K562 (cell line): Measurements from ENCODE around the gene TRABD2B. TPM values are rescaled to one million over a fixed set of nuclear protein-coding genes. Genes with fewer than 3 reads are reported as not detected.

ENCODE experiments used
- ATAC-seq: fragments of 200-7000 bp; cut with Tn5 transposase; 3 replicates; pipeline ENCODE4 v1.9.1; 2020; ENCODE audit warnings: moderate library complexity
- BruUV-seq: library from RNA; stranded (reverse); fragments of 400-500 nt; replicated peaks from 2 replicates; lab custom pipeline; 2021; lab: Mats Ljungman, UMichigan
- CTCF ChIA-PET: fragments of 300-600 bp; formaldehyde crosslinking; extraction: SDS; loops from one replicate; lab custom pipeline; 2021; ENCODE audit warnings: low intra/inter-chr PET ratio; lab: Yijun Ruan, JAX
- POLR2A ChIA-PET: fragments of 300-600, 350-650 bp; sonication (Branson Sonifier 250); formaldehyde crosslinking; extraction: SDS; loops from one replicate; lab custom pipeline; 2021; ENCODE audit warnings: antibody characterized with exemption, inconsistent platforms; lab: Yijun Ruan, JAX
- DNase-seq, 4 experiments: peaks; one replicate each; pipeline versions ENCODE4 v3.0.0 to v3.0.0-alpha.2; 2011 to 2018; ENCODE audit warnings: low spot score in 3 of 4, mixed read lengths in 3 of 4; ENCODE audit errors: extremely low read depth in 1 of 4
- FAIRE-seq: peaks from 2 replicates; lab custom pipeline; 2011; peaks lifted over from hg19 to GRCh38; lab: Jason Lieb, UNC
- H2AFZ ChIP-seq: 2 replicates; pipeline ENCODE4 v1.6.0; 2011; ENCODE audit warnings: low read depth, low read length, control low read depth, inconsistent platforms
- H3K27ac ChIP-seq: fragments of 200-600 bp; 3 replicates; pipeline ENCODE4 v1.8.0; 2011; ENCODE audit warnings: low read depth, mild to moderate bottlenecking, control low read depth, inconsistent platforms, low read length, moderate library complexity, mixed read lengths; ENCODE audit errors: extremely low read depth
- H3K27me3 ChIP-seq, 2 experiments: fragments of 300-600 bp in 1 of 2; 2 replicates in 1 of 2; 3 replicates in 1 of 2; pipeline versions ENCODE4 v1.6.0 to v1.8.0; 2011; ENCODE audit warnings: inconsistent platforms in 2 of 2, low read length in 2 of 2, mild to moderate bottlenecking in 1 of 2, mixed read lengths in 1 of 2, moderate library complexity in 1 of 2; ENCODE audit not compliant: control insufficient read depth in 2 of 2, insufficient read depth in 2 of 2
- H3K36me3 ChIP-seq: fragments of 300-600 bp; 3 replicates; pipeline ENCODE4 v1.8.0; 2011; ENCODE audit warnings: mild to moderate bottlenecking, low read length, inconsistent platforms; ENCODE audit not compliant: control insufficient read depth, insufficient read depth
- H3K4me1 ChIP-seq, 2 experiments: fragments of 200-600 bp in 1 of 2; replicated peaks in 1 of 2; 2 replicates in 1 of 2; 3 replicates in 1 of 2; pipeline versions ENCODE4 v1.5.1 to v1.8.0; 2011; ENCODE audit warnings: inconsistent platforms in 2 of 2, low read length in 2 of 2, mild to moderate bottlenecking in 1 of 2, mixed read lengths in 1 of 2, moderate library complexity in 1 of 2; ENCODE audit not compliant: control insufficient read depth in 2 of 2, insufficient read depth in 2 of 2
- H3K4me2 ChIP-seq: 2 replicates; pipeline ENCODE4 v1.6.1; 2011; ENCODE audit warnings: low read length, control low read depth, inconsistent platforms, mixed read lengths; ENCODE audit not compliant: insufficient read depth
- H3K4me3 ChIP-seq: fragments of 200-600 bp; sonication (generic), shearing (Covaris generic); 2 replicates; pipeline ENCODE4 v1.5.1; 2016; ENCODE audit warnings: control low read depth, inconsistent platforms
- H3K79me2 ChIP-seq: fragments of 200-600 bp; 3 replicates; pipeline ENCODE4 v1.8.0; 2011; ENCODE audit warnings: low read length, inconsistent platforms; ENCODE audit not compliant: control insufficient read depth, insufficient read depth
- H3K9ac ChIP-seq, 2 experiments: 2 replicates each; pipeline versions ENCODE4 v1.6.0 to v1.6.1; 2011; ENCODE audit warnings: low read depth in 2 of 2, low read length in 2 of 2, control low read depth in 1 of 2, inconsistent platforms in 1 of 2, mild to moderate bottlenecking in 1 of 2, mixed read lengths in 1 of 2; ENCODE audit not compliant: insufficient read depth in 1 of 2
- H3K9me1 ChIP-seq: one replicate; pipeline ENCODE4 v1.6.0; 2011; ENCODE audit warnings: inconsistent platforms, mild to moderate bottlenecking, low read length, moderate library complexity; ENCODE audit not compliant: control insufficient read depth, insufficient read depth
- H3K9me3 ChIP-seq: replicated peaks from 2 replicates; pipeline ENCODE4 v1.5.1; 2011; ENCODE audit warnings: low read depth, low read length, inconsistent platforms; ENCODE audit not compliant: control insufficient read depth, insufficient read depth
- H4K20me1 ChIP-seq: replicated peaks from 2 replicates; pipeline ENCODE4 v1.6.1; 2011; ENCODE audit warnings: low read length, inconsistent platforms, mixed read lengths; ENCODE audit not compliant: control insufficient read depth, insufficient read depth
- CHD2 ChIP-seq: IDR thresholded peaks from 2 replicates; pipeline ENCODE4 v1.6.1; 2011; ENCODE audit warnings: low read depth, low read length
- E2F1 ChIP-seq: sonication (generic); formaldehyde crosslinking; IDR thresholded peaks from 2 replicates; pipeline ENCODE4 v1.8.1; 2023; ENCODE audit warnings: mild to moderate bottlenecking, missing genetic modification reagents, moderate library complexity
- ERF ChIP-seq: fragments of 450-650 bp; formaldehyde crosslinking; IDR thresholded peaks from 2 replicates; pipeline ENCODE4 v1.4.0; 2020; ENCODE audit warnings: mild to moderate bottlenecking, mixed read lengths
- PRPF4 ChIP-seq: fragments of 200-400 bp; formaldehyde crosslinking; IDR thresholded peaks from one replicate; pipeline ENCODE4 v1.6.1; 2017; ENCODE audit warnings: low read length, low read depth, mild to moderate bottlenecking; ENCODE audit not compliant: insufficient read depth, poor library complexity, severe bottlenecking
- RBM25 ChIP-seq: fragments of 200-400 bp; formaldehyde crosslinking; IDR thresholded peaks from 2 replicates; pipeline ENCODE4 v1.6.1; 2018; ENCODE audit warnings: low read length, low read depth, moderate library complexity; ENCODE audit not compliant: severe bottlenecking
- U2AF1 ChIP-seq: fragments of 200-400 bp; formaldehyde crosslinking; optimal IDR thresholded peaks from 2 replicates; pipeline ENCODE3; 2017; ENCODE audit warnings: mild to moderate bottlenecking, low read depth, low read length, moderate library complexity
- ZBTB17 ChIP-seq: fragments of 450-650 bp; formaldehyde crosslinking; IDR thresholded peaks from 2 replicates; pipeline ENCODE4 v1.4.0; 2020; ENCODE audit warnings: mild to moderate bottlenecking
- ZFP36 ChIP-seq: fragments of 150-350 bp; IDR thresholded peaks from 2 replicates; pipeline ENCODE4 v1.6.1; 2018; ENCODE audit warnings: low read length, low read depth; ENCODE audit not compliant: partially characterized antibody
- ZKSCAN1 ChIP-seq: fragments of 150-350 bp; IDR thresholded peaks from 2 replicates; pipeline ENCODE4 v1.6.1; 2016; ENCODE audit warnings: low read depth, low read length
- ZKSCAN8 ChIP-seq: fragments of 200-800 bp; sonication (Bioruptor generic); IDR thresholded peaks from 2 replicates; pipeline ENCODE4 v1.6.1; 2016; ENCODE audit warnings: missing genetic modification characterization, missing compliant biosample characterization
- ZNF121 ChIP-seq: sonication (generic); formaldehyde crosslinking; conservative IDR thresholded peaks from 2 replicates; pipeline ENCODE4 v1.8.0; 2022; ENCODE audit warnings: missing genetic modification reagents
- ZNF197 ChIP-seq: fragments of 200-800 bp; sonication (Bioruptor generic); IDR thresholded peaks from 2 replicates; pipeline ENCODE4 v1.6.1; 2016; ENCODE audit warnings: low read depth, missing genetic modification characterization, missing compliant biosample characterization
- ZNF239 ChIP-seq: fragments of 250-450 bp; sonication (Bioruptor Pico); IDR thresholded peaks from 2 replicates; pipeline ENCODE4 v1.4.0; 2020; ENCODE audit warnings: mild to moderate bottlenecking
- ZNF277 ChIP-seq: fragments of 250-450 bp; sonication (Bioruptor Pico); IDR thresholded peaks from 2 replicates; pipeline ENCODE4 v1.8.0; 2022; ENCODE audit warnings: inconsistent platforms, mild to moderate bottlenecking, moderate library complexity, borderline replicate concordance
- ZNF57 ChIP-seq: fragments of 450-650 bp; formaldehyde crosslinking; IDR thresholded peaks from 2 replicates; pipeline ENCODE4 v1.4.0; 2020; ENCODE audit warnings: mild to moderate bottlenecking, moderate library complexity
- WGBS: fragments of 100-300 bp; shearing (Covaris generic); methylation state at CpG from one replicate; pipeline ENCODE4 v1.1.6; 2016; ENCODE audit warnings: low coverage, mixed read lengths; ENCODE audit not compliant: insufficient coverage; ENCODE audit errors: missing lambda C conversion rate; 5-methylcytosine and 5-hydroxymethylcytosine counted together
- in situ Hi-C: fragments of 300-500 bp; cut with MboI; formaldehyde crosslinking; loops from 4 replicates; pipeline ENCODE4 v1.15.0; 2018; ENCODE audit warnings: inconsistent platforms, mixed read lengths
- intact Hi-C: fragments of 100-400 bp; cut with micrococcal nuclease; formaldehyde crosslinking; loops from 2 replicates; pipeline ENCODE4 v1.14.2; 2022
- polyA plus RNA-seq, 8 experiments: library from polyadenylated mRNA; depleted of rRNA in 4 of 8; stranded (reverse) in 5 of 8; unstranded in 3 of 8; fragments of >200 nt; fragmentation: Nextera tagmentation in 2 of 8; fragmentation: Illumina TruSeq in 1 of 8; extraction: Ambion mirVana in 2 of 8; extraction: Trizol in 1 of 8; gene quantifications; 2 replicates each; pipeline versions ENCODE4 v1.2.1 to v1.2.3, GENCODE V29; 2011 to 2014; ENCODE audit warnings: inconsistent platforms in 1 of 8, missing spikeins in 1 of 8
- total RNA-seq, 7 experiments: library from RNA; depleted of rRNA in 6 of 7; stranded (reverse); fragments of >200 nt in 6 of 7; fragmentation: Illumina TruSeq in 2 of 7; extraction: Trizol in 2 of 7; gene quantifications; 2 replicates each; pipeline versions ENCODE4 v1.2.1 to v1.2.3, GENCODE V29; 2011 to 2021; ENCODE audit warnings: low replicate concordance in 1 of 7
- TF ChIP-seq, protein P1 (sequence below): fragments of 450-650 bp; IDR thresholded peaks from 2 replicates; pipeline ENCODE4 v1.6.1; 2018; ENCODE audit warnings: mild to moderate bottlenecking, low read depth; ENCODE audit not compliant: partially characterized antibody

TRABD2B gene
- total and polyA plus RNA-seq, 9 of the 15 experiments (the other 6 are each of a cell fraction or from before 2014, with no cell fraction given): not detected

DNA sequence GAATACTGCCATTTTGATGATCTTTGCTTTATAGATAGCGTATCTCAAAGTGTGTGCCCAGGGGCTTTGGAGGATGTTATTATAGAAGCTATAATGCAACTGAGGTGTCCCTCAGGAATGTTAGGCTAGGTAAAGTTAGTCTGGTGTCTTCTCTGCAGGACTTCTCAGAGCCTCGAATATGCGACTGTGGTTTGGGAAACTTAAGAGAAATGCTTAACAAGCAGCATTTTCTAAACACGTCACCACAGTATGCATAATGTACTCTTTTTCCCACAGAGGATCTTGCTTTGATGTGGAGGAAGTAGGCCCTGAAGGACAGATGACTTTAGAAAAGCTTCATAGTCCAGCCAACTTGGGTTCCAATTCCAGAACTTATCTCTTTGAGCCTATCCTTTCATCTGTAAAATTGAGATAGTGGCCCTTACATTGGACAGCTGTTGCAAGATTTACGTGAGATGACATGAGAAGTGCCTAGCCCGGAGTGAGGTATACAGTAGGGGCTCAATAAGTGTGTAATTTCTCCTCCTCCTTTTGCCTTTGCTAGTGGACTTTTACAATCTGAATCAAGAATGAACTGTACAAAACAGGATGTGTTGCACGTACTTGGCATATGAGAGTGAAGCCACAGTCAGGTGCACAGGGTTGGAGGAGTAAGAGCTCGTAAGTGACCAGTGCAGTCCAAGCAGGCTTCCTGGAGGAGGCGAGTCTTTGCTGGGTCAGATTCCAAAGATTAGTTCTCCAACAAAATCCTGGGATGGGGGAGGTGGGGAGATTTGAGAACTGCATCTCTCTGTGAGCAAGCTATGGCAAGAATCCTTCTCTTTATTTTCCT, 29.7 kb upstream of the TRABD2B start:
- no peak for ATAC-seq
- Histone ChIP-seq H3K9ac (no peak overlapping the region), H3K27ac (no peak overlapping the region), H3K27me3 (no peaks in the 10 kb centered on the region; a peak in 1 of 5 replicates), H2AFZ (no peak overlapping the region), H3K36me3 (no peaks in the 10 kb centered on the region), H3K9me3 (no peaks in the 10 kb centered on the region), H4K20me1 (no peaks in the 10 kb centered on the region), H3K4me2 (no peak overlapping the region), H3K79me2 (no peaks in the 10 kb centered on the region), H3K4me3 (no peak overlapping the region), H3K4me1 (no peaks in the 10 kb centered on the region; a peak in 1 of 5 replicates), H3K9me1 (no peaks in the 10 kb centered on the region)
- ChIA-PET CTCF (no interaction called here), POLR2A (interaction anchor here (0.6 to 1.1 kb wide), 3 partner anchors 9 to 32 kb away, joined by 3 read pairs; no protein-coding TSS in a partner anchor)
- 0% methylated on average over 9 of the region's 9 CpGs for WGBS
- BruUV-seq: no TSS peak
- in situ Hi-C loops: no loop called here
- intact Hi-C loops: no loop called here
- no peak for FAIRE-seq
- TF ChIP-seq ZKSCAN1: no peak
- TF ChIP-seq ZNF277: no peak
- TF ChIP-seq, protein P1, sequence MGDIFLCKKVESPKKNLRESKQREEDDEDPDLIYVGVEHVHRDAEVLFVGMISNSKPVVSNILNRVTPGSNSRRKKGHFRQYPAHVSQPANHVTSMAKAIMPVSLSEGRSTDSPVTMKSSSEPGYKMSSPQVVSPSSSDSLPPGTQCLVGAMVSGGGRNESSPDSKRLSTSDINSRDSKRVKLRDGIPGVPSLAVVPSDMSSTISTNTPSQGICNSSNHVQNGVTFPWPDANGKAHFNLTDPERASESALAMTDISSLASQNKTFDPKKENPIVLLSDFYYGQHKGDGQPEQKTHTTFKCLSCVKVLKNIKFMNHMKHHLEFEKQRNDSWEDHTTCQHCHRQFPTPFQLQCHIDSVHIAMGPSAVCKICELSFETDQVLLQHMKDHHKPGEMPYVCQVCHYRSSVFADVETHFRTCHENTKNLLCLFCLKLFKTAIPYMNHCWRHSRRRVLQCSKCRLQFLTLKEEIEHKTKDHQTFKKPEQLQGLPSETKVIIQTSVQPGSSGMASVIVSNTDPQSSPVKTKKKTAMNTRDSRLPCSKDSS: no peak
- no peak for TF ChIP-seq ZNF57 (CRISPR knock-in tag)
- no peak for TF ChIP-seq CHD2
- TF ChIP-seq E2F1: no peak
- no peak for TF ChIP-seq PRPF4
- TF ChIP-seq ZBTB17 (CRISPR knock-in tag): no peak
- TF ChIP-seq RBM25: peak; percentile 39
- no peak for TF ChIP-seq ZNF121
- no peak for TF ChIP-seq ERF (CRISPR knock-in tag)
- TF ChIP-seq U2AF1: no peak
- no peak for TF ChIP-seq ZNF197 (CRISPR knock-in tag)
- peak; percentile 91 for TF ChIP-seq ZFP36
- TF ChIP-seq ZKSCAN8: peak; percentile 97
- TF ChIP-seq ZNF239 (CRISPR knock-in tag): peak; percentile 91
- no peak for DNase-seq
